Panc1 (cell line): Measurements from ENCODE around the gene EHD3. TPM values are rescaled to one million over a fixed set of nuclear protein-coding genes. Genes with fewer than 3 reads are reported as not detected.

ENCODE experiments used
- ATAC-seq: fragments of 200-7000 bp; cut with Tn5 transposase; 2 replicates; pipeline ENCODE4 v1.9.1; 2020; ENCODE audit warnings: mild to moderate bottlenecking, moderate library complexity
- BruUV-seq: library from RNA; stranded (reverse); fragments of 400-500 nt; replicated peaks from 2 replicates; lab custom pipeline; 2021; lab: Mats Ljungman, UMichigan
- CTCF ChIA-PET: fragments of 300-600 bp; sonication (Branson Sonifier 250); formaldehyde crosslinking; loops from one replicate; lab custom pipeline; 2022; ENCODE audit warnings: antibody characterized with exemption; lab: Charles Lee
- POLR2A ChIA-PET: fragments of 300-600 bp; sonication (Branson Sonifier 250); formaldehyde crosslinking; loops from one replicate; lab custom pipeline; 2022; ENCODE audit warnings: antibody characterized with exemption; lab: Charles Lee
- DNase-seq: peaks from one replicate; pipeline ENCODE4 v3.0.0-alpha.2; 2010; ENCODE audit warnings: low read depth, low spot score
- H3K27ac ChIP-seq: 2 replicates; pipeline ENCODE4 v1.5.1; 2011; ENCODE audit warnings: mild to moderate bottlenecking, low read length, inconsistent platforms
- H3K27me3 ChIP-seq: fragments of 200-500 bp; sonication (Bioruptor generic); 2 replicates; pipeline ENCODE4 v1.6.0; 2014; ENCODE audit warnings: low read length, inconsistent platforms; ENCODE audit not compliant: control insufficient read depth, insufficient read depth
- H3K36me3 ChIP-seq: fragments of 200-500 bp; sonication (Bioruptor generic); 2 replicates; pipeline ENCODE4 v1.5.1; 2014; ENCODE audit warnings: inconsistent platforms, mild to moderate bottlenecking, low read length, moderate library complexity; ENCODE audit not compliant: control insufficient read depth, insufficient read depth
- H3K4me1 ChIP-seq: 2 replicates; pipeline ENCODE4 v1.5.1; 2011; ENCODE audit warnings: inconsistent platforms, mild to moderate bottlenecking, low read length, moderate library complexity; ENCODE audit not compliant: control insufficient read depth, insufficient read depth
- H3K4me3 ChIP-seq, 2 experiments: 2 replicates each; pipeline ENCODE4 v1.5.1; 2011 to 2012; ENCODE audit warnings: low read depth in 2 of 2, low read length in 2 of 2, mild to moderate bottlenecking in 2 of 2, inconsistent platforms in 1 of 2, moderate library complexity in 1 of 2
- H3K9me3 ChIP-seq: fragments of 200-500 bp; sonication (Bioruptor generic); 2 replicates; pipeline ENCODE4 v1.5.1; 2014; ENCODE audit warnings: low read depth, mild to moderate bottlenecking, inconsistent platforms, low read length, moderate library complexity; ENCODE audit not compliant: control insufficient read depth, insufficient read depth
- CTCF ChIP-seq: fragments of 450-650 bp; IDR thresholded peaks from 2 replicates; pipeline ENCODE4 v1.5.1; 2017; ENCODE audit warnings: mild to moderate bottlenecking
- POLR2AphosphoS5 ChIP-seq: IDR thresholded peaks from 2 replicates; pipeline ENCODE4 v1.6.1; 2012; ENCODE audit warnings: mild to moderate bottlenecking, low read depth, low read length, moderate library complexity
- SIN3A ChIP-seq: IDR thresholded peaks from 2 replicates; pipeline ENCODE4 v1.6.1; 2012; ENCODE audit warnings: low read depth, mild to moderate bottlenecking, low read length, moderate library complexity, borderline replicate concordance; ENCODE audit not compliant: insufficient read depth
- TCF7L2 ChIP-seq: IDR thresholded peaks from 2 replicates; pipeline ENCODE4 v1.6.1; 2011; ENCODE audit warnings: mild to moderate bottlenecking, low read depth, low read length, inconsistent platforms
- in situ Hi-C: cut with HindIII; loops from 2 replicates; pipeline ENCODE4 v1.10.0; 2016; ENCODE audit warnings: low sequenced_read_pairs, low pct_unique_long_range_greater_than_20kb
- intact Hi-C: fragments of 100-400 bp; cut with micrococcal nuclease; formaldehyde crosslinking; loops from one replicate; pipeline ENCODE4 v1.10.0; 2022; ENCODE audit not compliant: unreplicated experiment
- total RNA-seq: library from RNA; stranded (reverse); gene quantifications from one replicate; pipeline ENCODE4 v1.2.1, GENCODE V29; 2021; ENCODE audit not compliant: unreplicated experiment
- TF ChIP-seq, protein P1 (sequence below), 2 experiments: IDR thresholded peaks; 2 replicates each; pipeline ENCODE4 v1.6.1; 2011 to 2012; ENCODE audit warnings: low read depth in 2 of 2, control low read depth in 1 of 2, low read length in 1 of 2, mild to moderate bottlenecking in 1 of 2, moderate library complexity in 1 of 2; ENCODE audit not compliant: insufficient read depth in 1 of 2

Gene EHD3
- total RNA-seq, 1 experiment from 2014 or later = 2.6 TPM

DNA sequence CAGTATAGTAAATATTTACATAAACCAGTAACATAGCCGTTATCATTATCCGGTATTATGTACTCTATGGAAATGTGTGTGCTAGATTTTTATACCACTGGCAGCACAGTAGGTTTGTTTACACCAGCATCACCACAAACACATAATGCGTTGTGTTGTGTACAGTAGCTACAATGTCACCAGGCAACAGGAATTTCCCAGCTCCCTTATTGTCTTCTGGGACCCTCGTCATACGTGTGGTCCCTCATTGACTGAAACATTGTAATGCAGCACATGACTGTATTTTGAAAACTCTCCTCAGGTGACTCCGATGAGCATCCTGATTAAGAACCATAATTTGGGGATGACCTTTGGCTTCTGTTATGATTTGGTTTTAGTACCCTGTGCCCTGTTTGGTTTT lies 31.3 kb downstream of the EHD3 start:
- CTCF ChIA-PET = no interaction called here
- Histone ChIP-seq H3K4me1 (no peaks in the 10 kb centered on the region), H3K9me3 (no peaks in the 10 kb centered on the region), H3K27ac (no peak overlapping the region), H3K4me3 (no peak overlapping the region), H3K36me3 (no peaks in the 10 kb centered on the region), H3K27me3 (no peaks in the 10 kb centered on the region)
- POLR2A ChIA-PET = no interaction called here
- ATAC-seq (no peak), DNase-seq (no peak)
- in situ Hi-C loops = no loop called here
- BruUV-seq = no TSS peak
- intact Hi-C loops = no loop called here
- TF ChIP-seq SIN3A = no peak
- TF ChIP-seq, protein P1, sequence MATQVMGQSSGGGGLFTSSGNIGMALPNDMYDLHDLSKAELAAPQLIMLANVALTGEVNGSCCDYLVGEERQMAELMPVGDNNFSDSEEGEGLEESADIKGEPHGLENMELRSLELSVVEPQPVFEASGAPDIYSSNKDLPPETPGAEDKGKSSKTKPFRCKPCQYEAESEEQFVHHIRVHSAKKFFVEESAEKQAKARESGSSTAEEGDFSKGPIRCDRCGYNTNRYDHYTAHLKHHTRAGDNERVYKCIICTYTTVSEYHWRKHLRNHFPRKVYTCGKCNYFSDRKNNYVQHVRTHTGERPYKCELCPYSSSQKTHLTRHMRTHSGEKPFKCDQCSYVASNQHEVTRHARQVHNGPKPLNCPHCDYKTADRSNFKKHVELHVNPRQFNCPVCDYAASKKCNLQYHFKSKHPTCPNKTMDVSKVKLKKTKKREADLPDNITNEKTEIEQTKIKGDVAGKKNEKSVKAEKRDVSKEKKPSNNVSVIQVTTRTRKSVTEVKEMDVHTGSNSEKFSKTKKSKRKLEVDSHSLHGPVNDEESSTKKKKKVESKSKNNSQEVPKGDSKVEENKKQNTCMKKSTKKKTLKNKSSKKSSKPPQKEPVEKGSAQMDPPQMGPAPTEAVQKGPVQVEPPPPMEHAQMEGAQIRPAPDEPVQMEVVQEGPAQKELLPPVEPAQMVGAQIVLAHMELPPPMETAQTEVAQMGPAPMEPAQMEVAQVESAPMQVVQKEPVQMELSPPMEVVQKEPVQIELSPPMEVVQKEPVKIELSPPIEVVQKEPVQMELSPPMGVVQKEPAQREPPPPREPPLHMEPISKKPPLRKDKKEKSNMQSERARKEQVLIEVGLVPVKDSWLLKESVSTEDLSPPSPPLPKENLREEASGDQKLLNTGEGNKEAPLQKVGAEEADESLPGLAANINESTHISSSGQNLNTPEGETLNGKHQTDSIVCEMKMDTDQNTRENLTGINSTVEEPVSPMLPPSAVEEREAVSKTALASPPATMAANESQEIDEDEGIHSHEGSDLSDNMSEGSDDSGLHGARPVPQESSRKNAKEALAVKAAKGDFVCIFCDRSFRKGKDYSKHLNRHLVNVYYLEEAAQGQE (IDR thresholded peaks at IDR 0.05; ENCODE audit: insufficient read depth in 1 of 2, low read depth in 2 of 2, low read length in 1 of 2) = no peak
- no peak for TF ChIP-seq CTCF
- no peak for TF ChIP-seq TCF7L2
- no peak for TF ChIP-seq POLR2AphosphoS5

DNA sequence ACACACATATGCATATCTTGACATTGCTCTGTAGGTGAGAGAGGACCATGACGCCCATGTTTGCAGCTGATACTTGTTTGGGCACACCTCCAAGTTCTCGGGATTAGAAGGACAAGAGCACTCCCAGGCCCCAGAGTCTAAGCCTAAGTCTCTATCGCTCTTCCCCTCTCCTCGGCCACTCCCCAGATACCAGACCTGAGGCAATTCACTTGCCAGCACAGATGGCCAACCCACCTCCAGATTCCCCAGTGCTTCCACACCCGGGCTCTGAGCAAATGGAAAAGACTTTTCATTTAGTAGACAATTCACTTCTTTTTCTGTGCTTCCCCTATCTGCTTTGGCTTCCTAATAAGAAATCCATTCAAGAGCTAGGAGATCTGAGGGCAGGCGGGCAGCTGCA lies 32.9 kb downstream of the EHD3 start:
- Histone ChIP-seq H3K9me3 (no peaks in the 10 kb centered on the region), H3K27ac (no peak overlapping the region), H3K4me3 (no peak overlapping the region), H3K4me1 (no peaks in the 10 kb centered on the region), H3K27me3 (no peaks in the 10 kb centered on the region), H3K36me3 (no peaks in the 10 kb centered on the region)
- no TSS peak for BruUV-seq
- ATAC-seq = no peak
- no peak for TF ChIP-seq SIN3A
- TF ChIP-seq TCF7L2 = no peak
- TF ChIP-seq POLR2AphosphoS5 = no peak
- TF ChIP-seq, protein P1 (IDR thresholded peaks at IDR 0.05; ENCODE audit: insufficient read depth in 1 of 2, low read depth in 2 of 2, low read length in 1 of 2) = no peak
- TF ChIP-seq CTCF = no peak
- POLR2A ChIA-PET = no interaction called here
- no peak for DNase-seq
- in situ Hi-C loops (no loop called here), intact Hi-C loops (no loop called here)
- CTCF ChIA-PET = no interaction called here
